Natural killer cell treated with Interleukin-12 subunit alpha and Interleukin-12 subunit beta and Interleukin-15 and Interleukin-18, amount 100 ng/mL, for 72 hours (primary cell): Measurements from ENCODE around the gene CUL1. TPM values are rescaled to one million over a fixed set of nuclear protein-coding genes. Genes with fewer than 3 reads are reported as not detected.

Experiments used
- ATAC-seq, 2 donors: fragments of 150-1000 bp; cut with Tn5 transposase in 1 of 2; sonication (Bioruptor Pico), chemical (Tn5 transposase) in 1 of 2; 2 replicates each; pipeline ENCODE4 v1.10.0; 2021
- DNase-seq: peaks from one replicate; pipeline ENCODE4 v3.0.0; 2022; ENCODE audit warnings: low spot score
- H3K27ac Mint-ChIP-seq, 2 donors: 1 replicate in 1 of 2; 2 replicates in 1 of 2; pipeline ENCODE4 v1.8.0; 2022; ENCODE audit warnings: mixed read lengths in 2 of 2, mild to moderate bottlenecking in 1 of 2, moderate library complexity in 1 of 2
- H3K27me3 Mint-ChIP-seq, 2 donors: 1 replicate in 1 of 2; 2 replicates in 1 of 2; pipeline ENCODE4 v1.8.0; 2022; ENCODE audit warnings: mixed read lengths in 2 of 2
- H3K36me3 Mint-ChIP-seq: one replicate; pipeline ENCODE4 v1.8.0; 2022; ENCODE audit warnings: mixed read lengths
- H3K4me1 Mint-ChIP-seq, 2 donors: 1 replicate in 1 of 2; 2 replicates in 1 of 2; pipeline ENCODE4 v1.8.0; 2022; ENCODE audit warnings: low read depth in 2 of 2, mixed read lengths in 2 of 2, mild to moderate bottlenecking in 1 of 2
- H3K4me3 Mint-ChIP-seq: one replicate; pipeline ENCODE4 v1.8.0; 2022; ENCODE audit warnings: mixed read lengths
- H3K9me3 Mint-ChIP-seq: 2 replicates; pipeline ENCODE4 v1.8.0; 2022; ENCODE audit warnings: mixed read lengths
- total RNA-seq, 2 donors: library from RNA; stranded (reverse); gene quantifications; one replicate each; pipeline ENCODE4 v1.2.3, GENCODE V29; 2022

The CUL1 gene
- total RNA-seq, 2 donors from 2014 or later, result 59.5 to 69.5 TPM

DNA sequence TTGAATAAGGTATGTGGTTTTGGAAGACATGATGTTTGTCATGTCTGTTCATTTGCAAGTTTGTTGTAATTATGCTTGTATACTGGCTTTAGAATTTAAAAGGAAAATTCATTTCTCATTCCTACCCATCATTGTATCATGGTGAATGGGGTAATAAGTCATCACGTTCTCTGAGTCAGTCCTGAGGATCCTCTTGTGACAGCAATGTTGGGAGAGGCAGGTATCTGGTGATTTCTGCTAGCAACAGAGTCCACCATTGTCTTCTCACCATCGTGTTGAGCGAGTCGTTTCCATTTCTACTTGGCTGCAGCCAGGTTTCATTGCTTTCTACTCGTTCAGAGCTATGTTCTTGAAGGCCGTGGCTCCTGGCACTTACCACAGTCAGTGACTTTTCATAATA is 16.3 kb downstream of the CUL1 start:
- no peak for DNase-seq
- Mint-ChIP-seq H3K27ac (no peak overlapping the region), H3K36me3 (no peaks in the 10 kb centered on the region), H3K4me3 (peak overlapping the region; percentile 65), H3K9me3 (no peaks in the 10 kb centered on the region), H3K4me1 (peaks cover 56 to 60% of the 10 kb centered on the region in 2 donors), H3K27me3 (no peaks in the 10 kb centered on the region)
- peak in 1 of 2 donors; percentile 43 for ATAC-seq

DNA sequence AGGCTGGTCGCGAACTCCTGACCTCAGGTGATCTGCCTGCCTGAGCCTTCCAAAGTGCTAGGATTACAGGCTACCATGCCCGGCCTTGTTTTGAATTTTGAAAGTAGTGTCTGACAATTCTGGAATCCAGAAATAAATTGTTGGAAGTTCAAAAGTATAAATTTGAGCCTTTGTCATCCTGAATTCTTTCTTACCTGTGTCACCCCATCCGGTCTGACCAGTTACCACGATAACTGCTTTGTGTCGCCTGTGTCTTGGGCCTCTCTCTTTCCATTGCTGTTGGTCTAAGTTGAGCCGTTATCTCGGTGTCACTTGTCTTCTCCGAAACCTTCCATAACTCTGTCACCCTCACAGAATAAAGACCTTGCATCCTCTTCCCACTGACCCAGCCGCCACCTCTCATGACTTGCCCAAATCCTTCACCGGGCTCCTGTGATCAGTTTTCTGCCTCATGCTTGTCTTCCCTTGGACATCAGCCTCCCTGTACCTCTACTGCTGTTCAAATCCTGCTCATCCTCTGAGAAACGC is 18.6 kb downstream of the CUL1 start:
- Mint-ChIP-seq H3K4me3 (no peak overlapping the region), H3K4me1 (peaks cover 66 to 70% of the 10 kb centered on the region in 2 donors), H3K27me3 (no peaks in the 10 kb centered on the region), H3K9me3 (no peaks in the 10 kb centered on the region), H3K27ac (no peak overlapping the region), H3K36me3 (no peaks in the 10 kb centered on the region)
- no peak for ATAC-seq
- no peak for DNase-seq

DNA sequence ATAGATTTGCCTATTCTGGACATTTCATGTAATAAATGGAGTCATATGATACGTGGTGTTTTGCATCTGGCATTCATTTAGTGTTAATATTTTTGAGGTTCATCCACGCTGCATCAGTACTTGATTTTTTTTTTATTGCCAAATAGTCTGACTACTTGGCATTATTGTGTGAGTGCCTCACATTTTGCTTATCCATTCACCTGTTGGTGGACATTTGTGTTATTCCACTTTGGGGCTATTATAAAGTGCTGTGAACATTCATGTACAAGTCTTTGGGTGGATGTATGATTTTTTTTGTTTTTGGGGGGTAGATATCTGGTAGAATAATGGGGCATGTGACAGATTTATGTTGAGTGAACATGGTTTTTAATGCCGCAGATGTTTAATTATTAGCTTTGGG is 19.7 kb downstream of the CUL1 start:
- no peak overlapping the region for H3K27ac Mint-ChIP-seq
- ATAC-seq (no peak), DNase-seq (no peak)
- H3K27me3 Mint-ChIP-seq, result no peaks in the 10 kb centered on the region
- no peaks in the 10 kb centered on the region for H3K9me3 Mint-ChIP-seq
- no peak overlapping the region for H3K4me3 Mint-ChIP-seq
- H3K4me1 Mint-ChIP-seq, result peaks cover 67 to 80% of the 10 kb centered on the region in 2 donors
- H3K36me3 Mint-ChIP-seq, result no peaks in the 10 kb centered on the region

- DNase-seq, result no peak
- ATAC-seq, result peak in 1 of 2 donors; percentile 55
- peak overlapping the region in 1 of 2 donors; percentile 5 for H3K27ac Mint-ChIP-seq
- H3K4me3 Mint-ChIP-seq, result no peak overlapping the region
- no peaks in the 10 kb centered on the region for H3K9me3 Mint-ChIP-seq
- peaks cover 71 to 84% of the 10 kb centered on the region in 2 donors for H3K4me1 Mint-ChIP-seq
- H3K27me3 Mint-ChIP-seq, result no peaks in the 10 kb centered on the region
- H3K36me3 Mint-ChIP-seq, result no peaks in the 10 kb centered on the region
These were observed 21.1 kb downstream of the CUL1 start for GRCh38 chr7:148719753-148720152.

DNA sequence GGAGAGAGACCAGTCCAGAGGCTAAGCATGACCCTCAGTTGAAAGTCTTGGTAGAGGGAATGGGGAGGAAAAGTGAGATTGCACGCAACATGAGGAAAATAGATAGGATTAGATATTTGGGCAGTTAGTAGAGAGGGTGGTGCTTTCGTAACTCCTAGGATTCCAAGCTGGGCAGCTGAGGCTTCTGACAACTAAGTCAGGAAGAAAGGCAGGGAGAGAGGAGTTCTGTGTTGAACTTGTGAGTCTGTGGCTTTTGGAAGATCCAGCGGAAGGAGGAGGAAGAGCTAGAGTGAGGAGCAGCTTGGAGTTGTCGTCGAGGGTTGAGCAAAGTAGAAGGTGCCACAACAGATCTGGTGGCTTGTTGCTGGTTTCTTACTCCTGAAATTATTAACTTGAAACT is 21.8 kb downstream of the CUL1 start:
- Mint-ChIP-seq H3K27me3 (no peaks in the 10 kb centered on the region), H3K9me3 (no peaks in the 10 kb centered on the region), H3K27ac (peak overlapping the region in 1 of 2 donors; percentile 5), H3K4me1 (peaks cover 69 to 84% of the 10 kb centered on the region in 2 donors), H3K36me3 (no peaks in the 10 kb centered on the region), H3K4me3 (no peak overlapping the region)
- ATAC-seq, result no peak
- DNase-seq, result no peak

DNA sequence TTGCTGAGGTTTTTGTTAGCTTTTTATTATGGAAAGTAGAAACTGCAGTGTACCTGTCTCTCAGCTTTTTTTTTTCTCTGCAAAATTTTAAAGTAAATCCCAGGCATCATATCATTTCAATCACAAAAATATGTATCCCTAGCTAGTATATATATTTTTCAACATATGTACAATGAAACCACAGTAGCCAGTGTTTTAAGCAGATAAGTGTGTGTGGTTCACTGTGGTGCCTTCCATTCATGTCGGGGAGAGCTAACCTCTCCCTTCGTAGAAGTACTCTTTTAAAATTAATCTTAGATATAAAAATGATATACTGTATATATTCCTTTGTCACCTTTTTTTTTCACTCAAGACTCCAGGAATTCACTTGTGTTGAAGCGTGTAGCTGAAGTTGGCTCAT is 22.7 kb downstream of the CUL1 start:
- H3K36me3 Mint-ChIP-seq, result no peaks in the 10 kb centered on the region
- H3K4me3 Mint-ChIP-seq, result no peak overlapping the region
- H3K27me3 Mint-ChIP-seq, result no peaks in the 10 kb centered on the region
- no peak for DNase-seq
- H3K27ac Mint-ChIP-seq, result no peak overlapping the region
- no peaks in the 10 kb centered on the region for H3K9me3 Mint-ChIP-seq
- H3K4me1 Mint-ChIP-seq, result peaks cover 71 to 86% of the 10 kb centered on the region in 2 donors
- no peak for ATAC-seq

DNA sequence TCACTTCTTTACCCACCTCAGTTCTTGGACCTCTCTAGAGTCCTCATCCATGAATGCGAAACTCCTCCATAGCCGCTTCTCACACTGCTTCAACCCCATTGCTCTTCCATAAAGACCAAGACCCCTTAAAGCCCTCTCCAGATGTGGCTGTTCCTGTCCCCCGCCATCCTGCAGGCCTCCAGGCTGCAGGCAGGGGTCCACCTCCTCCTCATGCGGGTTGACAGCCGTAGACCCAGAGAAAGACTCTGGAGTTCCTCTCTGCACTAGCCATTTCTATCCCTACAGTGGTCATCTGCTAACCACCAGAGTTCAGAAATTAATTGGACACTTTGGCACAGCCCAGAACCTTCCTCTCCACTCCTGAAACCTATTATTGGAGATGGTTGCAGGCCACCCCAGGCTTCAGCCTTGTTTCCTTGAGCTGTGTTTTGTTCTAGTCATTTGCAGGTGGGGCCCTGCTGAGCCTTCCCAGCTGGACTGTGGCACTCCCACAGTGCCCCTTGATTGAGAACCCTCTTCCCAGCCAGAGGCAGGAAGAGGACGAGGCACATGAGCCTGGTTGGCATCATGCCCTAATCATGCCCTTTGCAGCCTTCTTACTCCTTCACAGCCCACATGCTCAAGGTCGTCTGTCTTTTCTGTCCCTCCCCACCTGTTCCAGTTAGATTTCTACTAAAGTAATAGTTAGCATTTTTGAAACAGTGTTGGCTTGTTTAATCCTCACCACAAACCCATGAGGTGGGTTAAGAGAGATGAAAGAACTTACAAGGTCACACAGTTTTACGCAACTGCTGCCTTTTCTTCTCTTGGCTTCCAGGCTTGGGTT is 23.9 kb downstream of the CUL1 start:
- H3K36me3 Mint-ChIP-seq, result no peaks in the 10 kb centered on the region
- no peak for DNase-seq
- no peaks in the 10 kb centered on the region for H3K27me3 Mint-ChIP-seq
- peak in 1 of 2 donors; percentile 20 for ATAC-seq
- peak overlapping the region; percentile 38 for H3K4me3 Mint-ChIP-seq
- H3K9me3 Mint-ChIP-seq, result no peaks in the 10 kb centered on the region
- H3K27ac Mint-ChIP-seq, result peak overlapping the region; percentile 54 to 64
- peaks cover 73 to 91% of the 10 kb centered on the region in 2 donors for H3K4me1 Mint-ChIP-seq

DNA sequence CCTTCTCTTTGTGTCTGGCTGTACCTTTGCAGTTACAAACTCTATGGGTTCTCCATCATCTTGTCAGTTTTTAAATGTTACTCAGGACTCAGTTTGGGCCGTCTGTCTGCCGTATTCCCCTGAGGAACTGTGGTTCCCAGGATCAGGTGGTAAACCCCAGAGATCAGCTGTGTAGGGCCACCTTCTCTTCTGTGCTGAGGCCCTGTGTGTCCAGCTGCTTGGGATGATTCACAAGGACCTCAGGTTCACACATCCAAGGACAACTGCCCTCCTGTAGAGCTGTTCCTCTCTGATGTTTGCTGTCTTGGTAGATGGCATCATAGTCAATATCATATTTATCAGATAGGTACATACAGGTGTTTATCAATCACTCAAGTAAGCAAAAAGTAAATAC is 24.5 kb downstream of the CUL1 start:
- Mint-ChIP-seq H3K4me3 (peak overlapping the region; percentile 38), H3K27me3 (no peaks in the 10 kb centered on the region), H3K4me1 (peaks cover 75 to 93% of the 10 kb centered on the region in 2 donors), H3K9me3 (no peaks in the 10 kb centered on the region), H3K36me3 (no peaks in the 10 kb centered on the region), H3K27ac (peak overlapping the region; percentile 54 to 64)
- ATAC-seq, result no peak
- DNase-seq, result no peak

DNA sequence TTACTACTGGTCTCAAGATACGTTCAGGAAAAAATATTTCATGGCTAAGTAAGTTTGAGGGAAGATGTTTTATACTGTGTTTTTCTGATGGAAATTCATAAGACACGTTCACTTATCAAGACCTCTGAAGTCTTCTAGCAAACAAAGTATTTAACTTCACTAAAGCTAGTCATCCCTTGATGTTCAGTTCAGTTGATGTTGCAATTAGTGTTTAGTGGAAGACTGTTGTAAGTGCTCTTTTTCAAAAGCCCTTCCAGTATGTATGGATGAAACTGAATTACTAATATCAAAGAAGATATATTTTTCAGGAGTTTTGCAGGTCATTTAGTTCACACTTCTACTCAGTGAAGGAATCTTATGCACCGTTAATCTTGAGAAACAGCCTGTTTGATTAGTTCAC is 25.1 kb downstream of the CUL1 start:
- no peak overlapping the region for H3K27ac Mint-ChIP-seq

DNA sequence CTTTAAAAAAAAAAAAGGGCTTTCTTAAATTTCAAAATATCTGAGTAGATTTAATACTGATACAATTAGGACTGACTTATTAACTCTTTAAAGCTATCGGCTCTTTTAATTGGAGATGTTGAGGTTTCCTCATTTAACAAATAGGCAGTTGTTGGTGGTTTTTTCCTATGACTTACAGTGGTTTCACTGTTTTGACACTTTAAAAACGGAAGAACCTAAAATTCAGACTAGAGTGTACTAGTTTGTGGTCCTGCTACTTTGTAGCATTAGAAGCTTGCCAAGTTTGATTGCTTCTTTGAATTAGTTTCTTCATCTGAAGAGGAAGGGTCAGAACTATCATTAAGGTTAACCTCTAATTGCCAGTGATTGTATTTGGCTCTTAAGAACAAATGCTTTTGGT is 27.7 kb downstream of the CUL1 start:
- Mint-ChIP-seq H3K9me3 (no peaks in the 10 kb centered on the region), H3K4me1 (peaks cover 59 to 67% of the 10 kb centered on the region in 2 donors), H3K36me3 (no peaks in the 10 kb centered on the region), H3K27me3 (no peaks in the 10 kb centered on the region), H3K4me3 (peak overlapping the region; percentile 76), H3K27ac (peak overlapping the region; percentile 40 to 48)
- DNase-seq (no peak), ATAC-seq (peak; percentile 56 to 61)

More for the DNA sequence above, 25.1 kb downstream of the CUL1 start:
- peaks cover 73 to 89% of the 10 kb centered on the region in 2 donors for H3K4me1 Mint-ChIP-seq
- DNase-seq (no peak), ATAC-seq (no peak)
- H3K36me3 Mint-ChIP-seq, result no peaks in the 10 kb centered on the region
- no peaks in the 10 kb centered on the region for H3K27me3 Mint-ChIP-seq
- H3K4me3 Mint-ChIP-seq, result no peak overlapping the region
- no peaks in the 10 kb centered on the region for H3K9me3 Mint-ChIP-seq

- H3K4me1 Mint-ChIP-seq, result peaks cover 51 to 60% of the 10 kb centered on the region in 2 donors
- H3K9me3 Mint-ChIP-seq, result no peaks in the 10 kb centered on the region
- H3K36me3 Mint-ChIP-seq, result peaks cover 5% of the 10 kb centered on the region
- H3K27ac Mint-ChIP-seq, result peak overlapping the region; percentile 20 to 40
- no peaks in the 10 kb centered on the region for H3K27me3 Mint-ChIP-seq
- ATAC-seq, result peak; percentile 54 to 65
- no peak for DNase-seq
- peak overlapping the region; percentile 45 for H3K4me3 Mint-ChIP-seq
These were observed 29.0 kb downstream of the CUL1 start for GRCh38 chr7:148727501-148728278.

DNA sequence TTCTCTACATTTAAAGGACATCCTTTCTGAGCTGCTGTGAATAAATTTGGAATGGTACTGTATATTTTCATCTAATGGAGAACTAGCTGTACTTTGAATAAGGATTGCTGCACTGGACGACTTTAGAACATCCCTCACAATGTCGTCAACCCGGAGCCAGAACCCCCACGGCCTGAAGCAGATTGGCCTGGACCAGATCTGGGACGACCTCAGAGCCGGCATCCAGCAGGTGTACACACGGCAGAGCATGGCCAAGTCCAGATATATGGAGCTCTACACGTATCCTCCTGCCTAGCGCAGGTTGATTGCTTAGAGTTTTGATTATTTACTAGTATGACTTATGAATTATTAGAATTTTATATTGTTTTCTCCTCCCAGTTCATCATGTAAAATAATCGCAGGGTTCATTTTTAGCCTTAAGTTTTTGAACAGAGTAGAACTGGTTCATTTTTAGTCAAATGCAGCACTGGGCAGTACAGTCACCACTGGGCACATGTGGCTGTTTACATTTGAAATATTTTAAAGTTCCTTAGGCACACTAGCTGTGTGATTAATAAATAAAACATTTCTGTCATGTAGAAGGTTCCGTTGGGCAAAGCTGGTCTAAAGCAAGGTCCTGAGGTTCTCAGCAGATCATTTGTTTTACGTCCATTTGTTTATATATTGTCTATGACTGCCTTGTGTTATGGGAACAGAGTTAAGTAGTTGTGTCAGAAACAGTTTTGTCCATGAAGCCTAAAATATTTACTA is 31.5 kb downstream of the CUL1 start:
- no peak overlapping the region for H3K4me3 Mint-ChIP-seq
- no peaks in the 10 kb centered on the region for H3K9me3 Mint-ChIP-seq
- no peaks in the 10 kb centered on the region for H3K27me3 Mint-ChIP-seq
- no peak overlapping the region for H3K27ac Mint-ChIP-seq
- peaks cover 49 to 55% of the 10 kb centered on the region in 2 donors for H3K4me1 Mint-ChIP-seq
- DNase-seq, result no peak
- no peak for ATAC-seq
- peaks cover 17% of the 10 kb centered on the region for H3K36me3 Mint-ChIP-seq

DNA sequence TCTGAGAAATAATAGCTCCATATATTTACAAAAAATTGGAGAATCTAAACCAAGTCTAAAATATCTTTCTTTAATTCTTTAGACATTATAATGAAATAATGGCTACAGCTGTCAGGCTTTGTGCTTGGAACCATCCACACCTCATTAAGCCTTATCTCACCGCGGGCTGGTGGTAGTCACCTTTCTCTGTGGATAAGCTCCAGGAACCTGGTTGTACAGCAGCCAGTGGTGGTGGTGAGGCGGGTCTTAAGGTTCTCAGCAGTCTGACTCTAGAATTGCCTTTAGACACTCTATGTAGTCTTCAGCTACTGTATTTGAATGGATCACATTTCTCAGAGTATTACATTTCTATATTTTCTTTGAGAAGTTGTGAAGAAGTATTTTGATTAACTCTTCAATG is 34.2 kb downstream of the CUL1 start:
- Mint-ChIP-seq H3K27me3 (no peaks in the 10 kb centered on the region), H3K4me3 (no peak overlapping the region), H3K4me1 (peaks cover 32% of the 10 kb centered on the region in 2 donors), H3K27ac (no peak overlapping the region), H3K36me3 (peaks cover 22% of the 10 kb centered on the region), H3K9me3 (no peaks in the 10 kb centered on the region)
- ATAC-seq, result no peak
- DNase-seq, result no peak
